Ishikawa (cell line): Measurements from ENCODE around the gene ACTR6.

Source experiments
- CEBPB ChIP-seq: IDR thresholded peaks from 2 replicates; pipeline ENCODE4 v1.6.1; 2012
- CREB1 ChIP-seq: IDR thresholded peaks from 2 replicates; pipeline ENCODE4 v1.6.1; 2012; ENCODE audit warnings: low read depth
- EGR1 ChIP-seq: IDR thresholded peaks from 2 replicates; pipeline ENCODE4 v1.6.1; 2012
- EP300 ChIP-seq: IDR thresholded peaks from 2 replicates; pipeline ENCODE4 v1.6.1; 2012; ENCODE audit warnings: borderline replicate concordance
- FOXM1 ChIP-seq: IDR thresholded peaks from 2 replicates; pipeline ENCODE4 v1.6.1; 2012; ENCODE audit warnings: low read depth, borderline replicate concordance
- NFIC ChIP-seq: IDR thresholded peaks from 2 replicates; pipeline ENCODE4 v1.6.1; 2012
- RAD21 ChIP-seq: IDR thresholded peaks from 2 replicates; pipeline ENCODE4 v1.6.1; 2012; ENCODE audit warnings: low read depth
- TAF1 ChIP-seq: IDR thresholded peaks from 2 replicates; pipeline ENCODE4 v1.6.1; 2012; ENCODE audit warnings: low read depth, mild to moderate bottlenecking
- TCF12 ChIP-seq: IDR thresholded peaks from 2 replicates; pipeline ENCODE4 v1.6.1; 2012; ENCODE audit warnings: low read depth
- TEAD4 ChIP-seq: IDR thresholded peaks from 2 replicates; pipeline ENCODE4 v1.6.1; 2012
- YY1 ChIP-seq: IDR thresholded peaks from 2 replicates; pipeline ENCODE4 v1.6.1; 2012; ENCODE audit warnings: low read depth
- ZBTB7A ChIP-seq: IDR thresholded peaks from 2 replicates; pipeline ENCODE4 v1.6.1; 2012; ENCODE audit warnings: low read depth
- TF ChIP-seq, protein P1 (sequence below): IDR thresholded peaks from 2 replicates; pipeline ENCODE4 v1.6.1; 2012; ENCODE audit warnings: low read depth, mild to moderate bottlenecking
- TF ChIP-seq, protein P2 (sequence below): IDR thresholded peaks from 2 replicates; pipeline ENCODE4 v1.6.1; 2012

DNA sequence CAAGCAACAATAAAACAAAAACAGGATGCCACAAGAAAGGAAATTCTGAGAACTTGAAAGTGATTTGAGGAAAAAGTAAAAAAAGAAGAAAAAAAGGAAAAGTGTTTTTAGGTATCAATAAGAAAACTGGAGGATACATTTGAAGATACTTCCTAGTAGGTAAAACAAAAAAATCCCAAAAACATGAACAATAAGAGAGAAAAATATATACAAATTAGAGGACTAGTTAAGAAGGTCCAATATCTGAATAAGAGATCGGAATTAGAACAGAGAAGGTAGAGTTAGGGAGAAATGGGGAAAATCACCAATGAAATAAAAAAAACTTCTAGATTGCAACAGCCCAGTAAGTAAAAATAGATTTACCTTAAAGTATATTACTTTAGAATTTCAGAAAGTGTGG, 57.5 kb downstream of the ACTR6 start:
- no peak for TF ChIP-seq RAD21
- TF ChIP-seq EP300: no peak
- TF ChIP-seq TEAD4: no peak
- no peak for TF ChIP-seq TAF1
- TF ChIP-seq CEBPB: no peak
- TF ChIP-seq EGR1: no peak
- no peak for TF ChIP-seq YY1
- TF ChIP-seq FOXM1: no peak
- TF ChIP-seq, protein P1, sequence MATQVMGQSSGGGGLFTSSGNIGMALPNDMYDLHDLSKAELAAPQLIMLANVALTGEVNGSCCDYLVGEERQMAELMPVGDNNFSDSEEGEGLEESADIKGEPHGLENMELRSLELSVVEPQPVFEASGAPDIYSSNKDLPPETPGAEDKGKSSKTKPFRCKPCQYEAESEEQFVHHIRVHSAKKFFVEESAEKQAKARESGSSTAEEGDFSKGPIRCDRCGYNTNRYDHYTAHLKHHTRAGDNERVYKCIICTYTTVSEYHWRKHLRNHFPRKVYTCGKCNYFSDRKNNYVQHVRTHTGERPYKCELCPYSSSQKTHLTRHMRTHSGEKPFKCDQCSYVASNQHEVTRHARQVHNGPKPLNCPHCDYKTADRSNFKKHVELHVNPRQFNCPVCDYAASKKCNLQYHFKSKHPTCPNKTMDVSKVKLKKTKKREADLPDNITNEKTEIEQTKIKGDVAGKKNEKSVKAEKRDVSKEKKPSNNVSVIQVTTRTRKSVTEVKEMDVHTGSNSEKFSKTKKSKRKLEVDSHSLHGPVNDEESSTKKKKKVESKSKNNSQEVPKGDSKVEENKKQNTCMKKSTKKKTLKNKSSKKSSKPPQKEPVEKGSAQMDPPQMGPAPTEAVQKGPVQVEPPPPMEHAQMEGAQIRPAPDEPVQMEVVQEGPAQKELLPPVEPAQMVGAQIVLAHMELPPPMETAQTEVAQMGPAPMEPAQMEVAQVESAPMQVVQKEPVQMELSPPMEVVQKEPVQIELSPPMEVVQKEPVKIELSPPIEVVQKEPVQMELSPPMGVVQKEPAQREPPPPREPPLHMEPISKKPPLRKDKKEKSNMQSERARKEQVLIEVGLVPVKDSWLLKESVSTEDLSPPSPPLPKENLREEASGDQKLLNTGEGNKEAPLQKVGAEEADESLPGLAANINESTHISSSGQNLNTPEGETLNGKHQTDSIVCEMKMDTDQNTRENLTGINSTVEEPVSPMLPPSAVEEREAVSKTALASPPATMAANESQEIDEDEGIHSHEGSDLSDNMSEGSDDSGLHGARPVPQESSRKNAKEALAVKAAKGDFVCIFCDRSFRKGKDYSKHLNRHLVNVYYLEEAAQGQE: no peak
- TF ChIP-seq, protein P2, sequence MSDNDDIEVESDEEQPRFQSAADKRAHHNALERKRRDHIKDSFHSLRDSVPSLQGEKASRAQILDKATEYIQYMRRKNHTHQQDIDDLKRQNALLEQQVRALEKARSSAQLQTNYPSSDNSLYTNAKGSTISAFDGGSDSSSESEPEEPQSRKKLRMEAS: no peak
- no peak for TF ChIP-seq CREB1
- TF ChIP-seq ZBTB7A: no peak
- no peak for TF ChIP-seq TCF12
- TF ChIP-seq NFIC: no peak
